HepG2 (cell line): ENCODE measurements around the gene BHMT. TPM values are rescaled to one million over a fixed set of nuclear protein-coding genes. Genes with fewer than 3 reads are reported as not detected.
A peak's percentile ranks its signal among the peaks of the same experiment; 100 is the strongest.

Experiments
- ATAC-seq: fragments of 200-7000 bp; cut with Tn5 transposase; 3 replicates; pipeline ENCODE4 v1.9.1; 2020; ENCODE audit warnings: mild to moderate bottlenecking, moderate library complexity
- BruUV-seq: library from RNA; stranded (reverse); fragments of 400-500 nt; replicated peaks from 2 replicates; lab custom pipeline; 2021; lab: Mats Ljungman, UMichigan
- CTCF ChIA-PET: fragments of 300-600 bp; formaldehyde crosslinking; extraction: SDS; loops from one replicate; lab custom pipeline; 2021; ENCODE audit warnings: low total read pairs, inconsistent platforms, low intra/inter-chr PET ratio; lab: Yijun Ruan, JAX
- POLR2A ChIA-PET: fragments of 350-600 bp; sonication (Branson Sonifier 250); formaldehyde crosslinking; loops from one replicate; lab custom pipeline; 2020; ENCODE audit warnings: antibody characterized with exemption, inconsistent platforms; lab: Yijun Ruan, JAX
- DNase-seq: peaks from one replicate; pipeline ENCODE4 v3.0.0-alpha.2; 2015; ENCODE audit warnings: low spot score
- FAIRE-seq: peaks from 3 replicates; lab custom pipeline; 2011; peaks lifted over from hg19 to GRCh38; lab: Jason Lieb, UNC
- H2AFZ ChIP-seq: one replicate; pipeline ENCODE4 v1.6.1; 2011; ENCODE audit warnings: low read length, inconsistent platforms
- H3K27ac ChIP-seq: fragments of 300-600 bp; 3 replicates; pipeline ENCODE4 v1.8.0; 2011; ENCODE audit warnings: mixed run types, mild to moderate bottlenecking, mixed read lengths, low read length, inconsistent platforms; ENCODE audit not compliant: insufficient read depth; ENCODE audit errors: extremely low read length
- H3K27me3 ChIP-seq, 2 experiments: fragments of 200-600 bp in 1 of 2; 2 replicates in 1 of 2; 3 replicates in 1 of 2; pipeline versions ENCODE4 v1.6.0 to v1.8.0; 2011; ENCODE audit warnings: low read length in 2 of 2, mild to moderate bottlenecking in 2 of 2, moderate library complexity in 2 of 2, inconsistent platforms in 1 of 2; ENCODE audit not compliant: insufficient read depth in 2 of 2, control insufficient read depth in 1 of 2
- H3K36me3 ChIP-seq, 2 experiments: fragments of 200-600 bp in 1 of 2; replicated peaks in 1 of 2; 2 replicates in 1 of 2; 3 replicates in 1 of 2; pipeline versions ENCODE4 v1.5.1 to v1.8.0; 2011; ENCODE audit warnings: low read length in 2 of 2, inconsistent platforms in 1 of 2; ENCODE audit not compliant: insufficient read depth in 2 of 2, control insufficient read depth in 1 of 2
- H3K4me1 ChIP-seq: 2 replicates; pipeline ENCODE4 v1.5.1; 2012; ENCODE audit warnings: low read length, inconsistent platforms; ENCODE audit not compliant: insufficient read depth
- H3K4me2 ChIP-seq: 2 replicates; pipeline ENCODE4 v1.6.0; 2011; ENCODE audit warnings: low read depth, low read length, inconsistent platforms
- H3K4me3 ChIP-seq, 3 experiments: fragments of 200-600 bp in 1 of 3; sonication (generic), shearing (Covaris generic) in 1 of 3; replicated peaks in 1 of 3; 2 replicates each; pipeline ENCODE4 v1.5.1; 2011 to 2016; ENCODE audit warnings: low read length in 3 of 3, inconsistent platforms in 2 of 3, low read depth in 2 of 3, mild to moderate bottlenecking in 2 of 3, control low read depth in 1 of 3, mixed read lengths in 1 of 3; ENCODE audit not compliant: insufficient read depth in 1 of 3
- H3K79me2 ChIP-seq: one replicate; pipeline ENCODE4 v1.6.1; 2011; ENCODE audit warnings: low read length, inconsistent platforms; ENCODE audit not compliant: insufficient read depth
- H3K9ac ChIP-seq: 2 replicates; pipeline ENCODE4 v1.6.0; 2011; ENCODE audit warnings: mild to moderate bottlenecking, low read depth, low read length, inconsistent platforms; ENCODE audit not compliant: insufficient read depth
- H3K9me3 ChIP-seq: 2 replicates; pipeline ENCODE4 v1.5.1; 2012; ENCODE audit warnings: mild to moderate bottlenecking, low read length
- H4K20me1 ChIP-seq: 2 replicates; pipeline ENCODE4 v1.6.0; 2011; ENCODE audit warnings: inconsistent platforms, mild to moderate bottlenecking, low read length, moderate library complexity; ENCODE audit not compliant: insufficient read depth
- HDAC1 ChIP-seq: sonication (generic); formaldehyde crosslinking; IDR thresholded peaks from 2 replicates; pipeline ENCODE4 v1.5.1; 2020; ENCODE audit warnings: mild to moderate bottlenecking, missing genetic modification reagents
- KLF6 ChIP-seq: IDR thresholded peaks from 2 replicates; pipeline ENCODE4 v1.8.0; 2016; ENCODE audit warnings: missing biosample characterization, missing genetic modification reagents
- MED8 ChIP-seq: sonication (generic); formaldehyde crosslinking; IDR thresholded peaks from 2 replicates; pipeline ENCODE4 v1.8.1; 2023; ENCODE audit warnings: mild to moderate bottlenecking, missing genetic modification reagents; ENCODE audit not compliant: insufficient replicate concordance
- SALL1 ChIP-seq: sonication (generic); formaldehyde crosslinking; IDR thresholded peaks from 2 replicates; pipeline ENCODE4 v1.8.0; 2022; ENCODE audit warnings: mild to moderate bottlenecking, missing genetic modification reagents
- SP4 ChIP-seq: sonication (generic); formaldehyde crosslinking; IDR thresholded peaks from 2 replicates; pipeline ENCODE4 v1.8.1; 2023; ENCODE audit warnings: mild to moderate bottlenecking, missing genetic modification reagents
- ZNF709 ChIP-seq: sonication (generic); formaldehyde crosslinking; IDR thresholded peaks from 2 replicates; pipeline ENCODE4 v1.5.0; 2020; ENCODE audit warnings: mild to moderate bottlenecking, missing genetic modification reagents
- ZNF773 ChIP-seq: sonication (generic); formaldehyde crosslinking; IDR thresholded peaks from 2 replicates; pipeline ENCODE4 v1.4.0; 2020; ENCODE audit warnings: missing genetic modification reagents, borderline replicate concordance
- WGBS: methylation state at CpG from one replicate; pipeline ENCODE4 v1.1.6; 2017; ENCODE audit warnings: low lambda C conversion rate; 5-methylcytosine and 5-hydroxymethylcytosine counted together
- in situ Hi-C: cut with HindIII; loops from 2 replicates; pipeline ENCODE4 v1.10.0; 2017; ENCODE audit warnings: low pct_unique_long_range_greater_than_20kb; ENCODE audit not compliant: extremely low pct_ligation_motif_present
- intact Hi-C: fragments of 100-400 bp; cut with micrococcal nuclease; formaldehyde crosslinking; loops from one replicate; pipeline ENCODE4 v1.10.0; 2022; ENCODE audit not compliant: unreplicated experiment
- polyA plus RNA-seq, 8 experiments: library from polyadenylated mRNA; depleted of rRNA in 3 of 8; stranded (reverse) in 7 of 8; unstranded in 1 of 8; fragments of >200 nt; fragmentation: Illumina TruSeq in 4 of 8; extraction: Trizol in 4 of 8; gene quantifications; 2 replicates each; pipeline versions ENCODE4 v1.2.1 to v1.2.3, GENCODE V29; 2011 to 2016; ENCODE audit warnings: low read depth in 4 of 8, missing spikeins in 1 of 8, mixed read lengths in 1 of 8; ENCODE audit not compliant: insufficient read depth in 1 of 8
- total RNA-seq, 5 experiments: library from RNA; depleted of rRNA; stranded (reverse); fragments of >200 nt; fragmentation: Illumina TruSeq; extraction: Trizol; gene quantifications; 2 replicates each; pipeline ENCODE4 v1.2.3, GENCODE V29; 2016; ENCODE audit warnings: low read depth in 1 of 5
- TF ChIP-seq, protein P1 (sequence below): sonication (generic); formaldehyde crosslinking; IDR thresholded peaks from 2 replicates; pipeline ENCODE4 v1.5.1; 2020; ENCODE audit warnings: mild to moderate bottlenecking, missing genetic modification reagents, moderate library complexity
- TF ChIP-seq, protein P2 (sequence below): sonication (generic); formaldehyde crosslinking; IDR thresholded peaks from 2 replicates; pipeline ENCODE4 v1.4.0; 2020; ENCODE audit warnings: missing genetic modification reagents
- TF ChIP-seq, protein P3 (sequence below): sonication (generic); formaldehyde crosslinking; IDR thresholded peaks from 2 replicates; pipeline ENCODE4 v1.5.1; 2020; ENCODE audit warnings: missing genetic modification reagents, mild to moderate bottlenecking, borderline replicate concordance
- TF ChIP-seq, protein P4 (sequence below): sonication (generic); formaldehyde crosslinking; IDR thresholded peaks from 2 replicates; pipeline ENCODE4 v1.5.0; 2020; ENCODE audit warnings: missing genetic modification reagents

Gene BHMT
- total and polyA plus RNA-seq, 2 of the 13 experiments (the other 11 are each of a cell fraction or from before 2014, with no cell fraction given): 0.40 to 6.4 TPM

DNA sequence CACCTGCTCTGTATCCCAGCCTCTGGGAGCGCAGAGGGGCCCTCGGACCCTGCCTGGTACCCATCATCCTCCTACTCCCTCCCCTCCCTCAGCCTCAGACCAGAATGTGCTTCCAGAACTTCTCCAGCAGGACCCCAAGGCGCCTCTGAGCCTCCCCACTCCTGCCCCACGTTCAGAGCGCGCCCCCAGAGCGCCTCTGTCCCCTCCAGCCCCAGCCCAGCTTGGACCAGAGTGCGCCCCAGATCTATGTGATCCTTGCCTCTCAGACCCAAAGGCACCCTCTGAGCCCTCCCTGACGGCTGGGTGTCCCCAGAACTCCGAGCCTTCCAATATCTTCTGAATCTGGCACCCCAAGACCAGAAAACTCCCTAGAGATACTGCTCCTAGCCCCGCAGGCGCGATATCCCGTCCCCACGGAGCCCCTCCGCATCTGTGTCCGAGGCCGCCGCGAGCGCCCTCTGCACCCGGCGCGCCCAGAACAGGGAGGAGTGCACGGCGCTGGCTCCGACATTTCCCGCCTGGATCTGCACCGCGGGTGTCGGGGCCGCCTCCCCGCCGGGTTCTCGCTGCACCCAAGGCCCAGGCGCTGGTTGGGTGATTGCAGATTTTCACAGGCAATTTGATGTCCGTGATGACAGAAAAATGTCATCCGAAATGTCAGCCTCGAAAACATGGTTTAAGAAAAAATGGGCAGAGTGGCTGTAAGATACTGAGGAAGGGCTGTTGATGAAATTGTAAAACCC lies 522 bp downstream of the BHMT start:
- Histone ChIP-seq H2AFZ (no peak overlapping the region), H3K4me2 (peak overlapping the region; percentile 66), H3K79me2 (no peaks in the 10 kb centered on the region), H3K4me3 (peak overlapping the region; percentile 41 to 67 (median 58)), H3K27ac (no peak overlapping the region), H4K20me1 (no peaks in the 10 kb centered on the region), H3K27me3 (peaks cover 0 to 15% of the 10 kb centered on the region in 2 experiments; a peak in 4 of 5 replicates), H3K4me1 (peaks cover 53% of the 10 kb centered on the region), H3K9me3 (no peaks in the 10 kb centered on the region), H3K9ac (no peak overlapping the region), H3K36me3 (no peaks in the 10 kb centered on the region)
- no TSS peak for BruUV-seq
- no peak for FAIRE-seq
- in situ Hi-C loops (no loop called here), intact Hi-C loops (no loop called here)
- WGBS: 12% methylated on average over 34 of the region's 39 CpGs
- DNase-seq: no peak
- ChIA-PET POLR2A (no interaction called here), CTCF (no interaction called here)
- ATAC-seq: peak; percentile 89
- TF ChIP-seq, protein P1, sequence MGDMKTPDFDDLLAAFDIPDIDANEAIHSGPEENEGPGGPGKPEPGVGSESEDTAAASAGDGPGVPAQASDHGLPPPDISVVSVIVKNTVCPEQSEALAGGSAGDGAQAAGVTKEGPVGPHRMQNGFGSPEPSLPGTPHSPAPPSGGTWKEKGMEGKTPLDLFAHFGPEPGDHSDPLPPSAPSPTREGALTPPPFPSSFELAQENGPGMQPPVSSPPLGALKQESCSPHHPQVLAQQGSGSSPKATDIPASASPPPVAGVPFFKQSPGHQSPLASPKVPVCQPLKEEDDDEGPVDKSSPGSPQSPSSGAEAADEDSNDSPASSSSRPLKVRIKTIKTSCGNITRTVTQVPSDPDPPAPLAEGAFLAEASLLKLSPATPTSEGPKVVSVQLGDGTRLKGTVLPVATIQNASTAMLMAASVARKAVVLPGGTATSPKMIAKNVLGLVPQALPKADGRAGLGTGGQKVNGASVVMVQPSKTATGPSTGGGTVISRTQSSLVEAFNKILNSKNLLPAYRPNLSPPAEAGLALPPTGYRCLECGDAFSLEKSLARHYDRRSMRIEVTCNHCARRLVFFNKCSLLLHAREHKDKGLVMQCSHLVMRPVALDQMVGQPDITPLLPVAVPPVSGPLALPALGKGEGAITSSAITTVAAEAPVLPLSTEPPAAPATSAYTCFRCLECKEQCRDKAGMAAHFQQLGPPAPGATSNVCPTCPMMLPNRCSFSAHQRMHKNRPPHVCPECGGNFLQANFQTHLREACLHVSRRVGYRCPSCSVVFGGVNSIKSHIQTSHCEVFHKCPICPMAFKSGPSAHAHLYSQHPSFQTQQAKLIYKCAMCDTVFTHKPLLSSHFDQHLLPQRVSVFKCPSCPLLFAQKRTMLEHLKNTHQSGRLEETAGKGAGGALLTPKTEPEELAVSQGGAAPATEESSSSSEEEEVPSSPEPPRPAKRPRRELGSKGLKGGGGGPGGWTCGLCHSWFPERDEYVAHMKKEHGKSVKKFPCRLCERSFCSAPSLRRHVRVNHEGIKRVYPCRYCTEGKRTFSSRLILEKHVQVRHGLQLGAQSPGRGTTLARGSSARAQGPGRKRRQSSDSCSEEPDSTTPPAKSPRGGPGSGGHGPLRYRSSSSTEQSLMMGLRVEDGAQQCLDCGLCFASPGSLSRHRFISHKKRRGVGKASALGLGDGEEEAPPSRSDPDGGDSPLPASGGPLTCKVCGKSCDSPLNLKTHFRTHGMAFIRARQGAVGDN (CRISPR knock-in tag): peak; percentile 63
- TF ChIP-seq SP4: no peak
- TF ChIP-seq KLF6 (CRISPR knock-in tag): no peak
- no peak for TF ChIP-seq MED8 (CRISPR knock-in tag)
- TF ChIP-seq, protein P2, sequence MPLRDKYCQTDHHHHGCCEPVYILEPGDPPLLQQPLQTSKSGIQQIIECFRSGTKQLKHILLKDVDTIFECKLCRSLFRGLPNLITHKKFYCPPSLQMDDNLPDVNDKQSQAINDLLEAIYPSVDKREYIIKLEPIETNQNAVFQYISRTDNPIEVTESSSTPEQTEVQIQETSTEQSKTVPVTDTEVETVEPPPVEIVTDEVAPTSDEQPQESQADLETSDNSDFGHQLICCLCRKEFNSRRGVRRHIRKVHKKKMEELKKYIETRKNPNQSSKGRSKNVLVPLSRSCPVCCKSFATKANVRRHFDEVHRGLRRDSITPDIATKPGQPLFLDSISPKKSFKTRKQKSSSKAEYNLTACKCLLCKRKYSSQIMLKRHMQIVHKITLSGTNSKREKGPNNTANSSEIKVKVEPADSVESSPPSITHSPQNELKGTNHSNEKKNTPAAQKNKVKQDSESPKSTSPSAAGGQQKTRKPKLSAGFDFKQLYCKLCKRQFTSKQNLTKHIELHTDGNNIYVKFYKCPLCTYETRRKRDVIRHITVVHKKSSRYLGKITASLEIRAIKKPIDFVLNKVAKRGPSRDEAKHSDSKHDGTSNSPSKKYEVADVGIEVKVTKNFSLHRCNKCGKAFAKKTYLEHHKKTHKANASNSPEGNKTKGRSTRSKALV (CRISPR knock-in tag): 0 out of 2 replicates have a peak, but pooled peaks have one; percentile 63
- peak; percentile 22; the same call in 1 of the 2 replicates for TF ChIP-seq ZNF709 (CRISPR knock-in tag)
- TF ChIP-seq SALL1 (CRISPR knock-in tag): 0 out of 2 replicates have a peak, but pooled peaks have one; percentile 37
- TF ChIP-seq, protein P3, sequence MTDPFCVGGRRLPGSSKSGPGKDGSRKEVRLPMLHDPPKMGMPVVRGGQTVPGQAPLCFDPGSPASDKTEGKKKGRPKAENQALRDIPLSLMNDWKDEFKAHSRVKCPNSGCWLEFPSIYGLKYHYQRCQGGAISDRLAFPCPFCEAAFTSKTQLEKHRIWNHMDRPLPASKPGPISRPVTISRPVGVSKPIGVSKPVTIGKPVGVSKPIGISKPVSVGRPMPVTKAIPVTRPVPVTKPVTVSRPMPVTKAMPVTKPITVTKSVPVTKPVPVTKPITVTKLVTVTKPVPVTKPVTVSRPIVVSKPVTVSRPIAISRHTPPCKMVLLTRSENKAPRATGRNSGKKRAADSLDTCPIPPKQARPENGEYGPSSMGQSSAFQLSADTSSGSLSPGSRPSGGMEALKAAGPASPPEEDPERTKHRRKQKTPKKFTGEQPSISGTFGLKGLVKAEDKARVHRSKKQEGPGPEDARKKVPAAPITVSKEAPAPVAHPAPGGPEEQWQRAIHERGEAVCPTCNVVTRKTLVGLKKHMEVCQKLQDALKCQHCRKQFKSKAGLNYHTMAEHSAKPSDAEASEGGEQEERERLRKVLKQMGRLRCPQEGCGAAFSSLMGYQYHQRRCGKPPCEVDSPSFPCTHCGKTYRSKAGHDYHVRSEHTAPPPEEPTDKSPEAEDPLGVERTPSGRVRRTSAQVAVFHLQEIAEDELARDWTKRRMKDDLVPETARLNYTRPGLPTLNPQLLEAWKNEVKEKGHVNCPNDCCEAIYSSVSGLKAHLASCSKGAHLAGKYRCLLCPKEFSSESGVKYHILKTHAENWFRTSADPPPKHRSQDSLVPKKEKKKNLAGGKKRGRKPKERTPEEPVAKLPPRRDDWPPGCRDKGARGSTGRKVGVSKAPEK (CRISPR knock-in tag): no peak; the same call in 1 of the 2 replicates
- TF ChIP-seq, protein P4, sequence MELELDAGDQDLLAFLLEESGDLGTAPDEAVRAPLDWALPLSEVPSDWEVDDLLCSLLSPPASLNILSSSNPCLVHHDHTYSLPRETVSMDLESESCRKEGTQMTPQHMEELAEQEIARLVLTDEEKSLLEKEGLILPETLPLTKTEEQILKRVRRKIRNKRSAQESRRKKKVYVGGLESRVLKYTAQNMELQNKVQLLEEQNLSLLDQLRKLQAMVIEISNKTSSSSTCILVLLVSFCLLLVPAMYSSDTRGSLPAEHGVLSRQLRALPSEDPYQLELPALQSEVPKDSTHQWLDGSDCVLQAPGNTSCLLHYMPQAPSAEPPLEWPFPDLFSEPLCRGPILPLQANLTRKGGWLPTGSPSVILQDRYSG (CRISPR knock-in tag): no peak
- 0 out of 2 replicates have a peak, but pooled peaks have one; percentile 11 for TF ChIP-seq HDAC1 (CRISPR knock-in tag)
- no peak for TF ChIP-seq ZNF773
